Spleen (tissue), 11 donors: ENCODE data around the gene IL17RD. TPM values are rescaled to one million over a fixed set of nuclear protein-coding genes. Genes with fewer than 3 reads are reported as not detected.

Experiments
- DNase-seq: peaks from one replicate; pipeline ENCODE4 v3.0.0-alpha.2; 2020
- H3K27ac ChIP-seq, 8 donors: fragments of 200-600 bp; sonication (generic) in 7 of 8; 1 replicate in 4 of 8; 2 replicates in 4 of 8; pipeline versions ENCODE4 v1.5.0 to v1.8.0; 2016 to 2021; ENCODE audit warnings: inconsistent platforms in 4 of 8, mild to moderate bottlenecking in 4 of 8, moderate library complexity in 1 of 8
- H3K27me3 ChIP-seq, 7 donors: fragments of 200-600 bp; sonication (generic) in 6 of 7; replicated peaks in 1 of 7; 1 replicate in 4 of 7; 2 replicates in 3 of 7; pipeline versions ENCODE4 v1.5.0 to v1.8.0; 2016 to 2021; ENCODE audit warnings: inconsistent platforms in 3 of 7, mild to moderate bottlenecking in 1 of 7
- H3K36me3 ChIP-seq, 6 donors: fragments of 200-600 bp; sonication (generic) in 5 of 6; 1 replicate in 4 of 6; 2 replicates in 2 of 6; pipeline versions ENCODE4 v1.5.0 to v1.8.0; 2016 to 2021; ENCODE audit warnings: inconsistent platforms in 2 of 6
- H3K4me1 ChIP-seq, 6 donors: fragments of 200-600 bp; sonication (generic) in 5 of 6; 1 replicate in 3 of 6; 2 replicates in 3 of 6; pipeline versions ENCODE4 v1.5.0 to v1.8.0; 2016 to 2021; ENCODE audit warnings: inconsistent platforms in 3 of 6
- H3K4me3 ChIP-seq, 8 donors: fragments of 200-600 bp; sonication (generic) in 7 of 8; 1 replicate in 4 of 8; 2 replicates in 4 of 8; pipeline versions ENCODE4 v1.5.0 to v1.8.0; 2016 to 2021; ENCODE audit warnings: inconsistent platforms in 4 of 8, mild to moderate bottlenecking in 4 of 8, moderate library complexity in 2 of 8
- H3K9me3 ChIP-seq, 8 donors: fragments of 200-600 bp; sonication (generic) in 7 of 8; 1 replicate in 4 of 8; 2 replicates in 4 of 8; pipeline versions ENCODE4 v1.5.0 to v1.8.0; 2016 to 2021; ENCODE audit warnings: inconsistent platforms in 4 of 8
- POLR2A ChIP-seq, 3 donors: fragments of 450-650 bp; IDR thresholded peaks; one replicate each; pipeline ENCODE4 v1.5.1; 2017; ENCODE audit warnings: antibody characterized with exemption in 3 of 3, mild to moderate bottlenecking in 1 of 3
- POLR2AphosphoS5 ChIP-seq, 3 donors: sonication (generic); formaldehyde crosslinking; IDR thresholded peaks; one replicate each; pipeline ENCODE4 v1.5.1; 2017; ENCODE audit warnings: antibody characterized with exemption in 3 of 3
- WGBS, 5 donors: extraction: QIAGEN DNeasy Blood & Tissue Kit in 3 of 5; methylation state at CpG; one replicate each; pipeline versions ENCODE4 v1.1.5 to v1.1.7; 2013 to 2018; 5-methylcytosine and 5-hydroxymethylcytosine counted together
- intact Hi-C: fragments of 100-400 bp; cut with DNase I; formaldehyde crosslinking; loops from one replicate; pipeline ENCODE4 v1.15.0; 2023; ENCODE audit warnings: low total_unique reads
- polyA plus RNA-seq, 3 donors: library from polyadenylated mRNA; stranded (reverse); fragments of 200-250 nt; gene quantifications; one replicate each; pipeline ENCODE4 v1.2.1, GENCODE V29; 2013
- total RNA-seq, 7 donors: library from RNA; depleted of rRNA in 3 of 7; stranded (reverse); fragments of >200 nt in 3 of 7; fragmentation: NEBNext Ultra II Directional in 4 of 7; extraction: Animal tissue kit (Norgen Biotek cat#: 25700) in 4 of 7; gene quantifications; one replicate each; pipeline versions ENCODE4 v1.1.0 to v1.2.1, GENCODE V29; 2016 to 2021
- TF ChIP-seq, protein P1 (sequence below), 11 experiments: fragments of 200-600 bp in 7 of 11; fragments of 450-650 bp in 4 of 11; sonication (generic) in 4 of 11; IDR thresholded peaks in 8 of 11; conservative IDR thresholded peaks in 3 of 11; 1 replicate in 7 of 11; 2 replicates in 4 of 11; pipeline versions ENCODE4 v1.4.0 to v1.8.0; 2016 to 2021; ENCODE audit warnings: antibody characterized with exemption in 11 of 11, inconsistent platforms in 4 of 11, mild to moderate bottlenecking in 1 of 11
- donor health status: healthy with polysubstance abuse.
- donor health status: DM: no; HTN: no; CAD: no; lungs with moderate emphysema.
- donor health status: DM: no; HTN: no; CAD: no.
- donor health status: Bipolar disorder and iron deficiency.
- donor health status: healthy.
- donor health status: DM: no; HTN: no; CAD: no.
- donor health status: DM: yes; HTN: yes; CAD: no.

IL17RD gene
- total and polyA plus RNA-seq, 10 donors = 0.20 to 15.9 (median 2.8) TPM

DNA sequence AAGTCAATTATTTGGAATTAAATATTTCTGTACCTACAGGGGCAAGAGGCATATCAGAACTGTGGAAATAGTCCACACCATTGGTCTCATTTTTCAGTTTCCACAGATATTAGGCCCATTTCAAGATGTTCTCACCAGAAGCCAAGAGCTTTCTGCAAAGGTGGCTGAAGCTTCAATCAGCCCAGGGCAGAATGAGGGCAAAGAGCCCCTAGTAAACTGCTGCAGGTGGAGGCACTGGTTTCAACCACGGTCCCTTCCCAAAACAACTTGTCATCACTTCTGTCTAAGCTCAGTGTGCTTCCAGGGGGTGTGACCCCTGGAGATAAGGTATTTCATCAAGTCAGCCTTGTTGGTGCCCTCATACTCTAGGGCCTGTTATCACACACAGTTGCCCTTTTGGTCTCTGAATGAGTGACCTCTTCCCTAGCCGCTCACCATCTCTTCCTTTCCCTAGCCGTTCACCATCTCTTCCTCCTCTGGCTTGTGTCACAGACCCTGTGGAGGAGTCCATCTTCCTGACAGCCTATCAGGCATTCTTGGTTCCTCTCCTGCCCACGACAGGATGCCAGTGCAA, 21.2 kb downstream of the IL17RD start:
- no peak overlapping the region for H3K27ac ChIP-seq
- peaks cover 0 to 9% (median 0%) of the 10 kb centered on the region in 7 donors for H3K27me3 ChIP-seq
- H3K4me1 ChIP-seq = no peaks in the 10 kb centered on the region
- H3K36me3 ChIP-seq = no peaks in the 10 kb centered on the region
- H3K4me3 ChIP-seq = no peak overlapping the region
- no peak for DNase-seq
- no peaks in the 10 kb centered on the region for H3K9me3 ChIP-seq
- no peak for TF ChIP-seq POLR2A (IDR thresholded peaks at IDR 0.05)
- TF ChIP-seq POLR2AphosphoS5 (IDR thresholded peaks at IDR 0.05) = no peak
- TF ChIP-seq, protein P1, sequence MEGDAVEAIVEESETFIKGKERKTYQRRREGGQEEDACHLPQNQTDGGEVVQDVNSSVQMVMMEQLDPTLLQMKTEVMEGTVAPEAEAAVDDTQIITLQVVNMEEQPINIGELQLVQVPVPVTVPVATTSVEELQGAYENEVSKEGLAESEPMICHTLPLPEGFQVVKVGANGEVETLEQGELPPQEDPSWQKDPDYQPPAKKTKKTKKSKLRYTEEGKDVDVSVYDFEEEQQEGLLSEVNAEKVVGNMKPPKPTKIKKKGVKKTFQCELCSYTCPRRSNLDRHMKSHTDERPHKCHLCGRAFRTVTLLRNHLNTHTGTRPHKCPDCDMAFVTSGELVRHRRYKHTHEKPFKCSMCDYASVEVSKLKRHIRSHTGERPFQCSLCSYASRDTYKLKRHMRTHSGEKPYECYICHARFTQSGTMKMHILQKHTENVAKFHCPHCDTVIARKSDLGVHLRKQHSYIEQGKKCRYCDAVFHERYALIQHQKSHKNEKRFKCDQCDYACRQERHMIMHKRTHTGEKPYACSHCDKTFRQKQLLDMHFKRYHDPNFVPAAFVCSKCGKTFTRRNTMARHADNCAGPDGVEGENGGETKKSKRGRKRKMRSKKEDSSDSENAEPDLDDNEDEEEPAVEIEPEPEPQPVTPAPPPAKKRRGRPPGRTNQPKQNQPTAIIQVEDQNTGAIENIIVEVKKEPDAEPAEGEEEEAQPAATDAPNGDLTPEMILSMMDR (IDR thresholded peaks at IDR 0.05 in 8 of 11, conservative IDR thresholded peaks at IDR 0.05 in 3 of 11) = no peak
- intact Hi-C loops = no loop called here
- WGBS, 5 donors = 51 to 60% (median 52%) methylated on average over 4 of the region's 4 CpGs

- DNase-seq = no peak
- WGBS, 5 donors = 50 to 69% (median 62%) methylated on average over 11 of the region's 11 CpGs
- Histone ChIP-seq H3K9me3 (no peaks in the 10 kb centered on the region), H3K4me1 (no peaks in the 10 kb centered on the region), H3K4me3 (no peak overlapping the region), H3K36me3 (no peaks in the 10 kb centered on the region), H3K27ac (no peak overlapping the region), H3K27me3 (peaks cover 0 to 15% (median 0%) of the 10 kb centered on the region in 7 donors)
- TF ChIP-seq POLR2AphosphoS5 (IDR thresholded peaks at IDR 0.05) = no peak
- TF ChIP-seq, protein P1 (IDR thresholded peaks at IDR 0.05 in 8 of 11, conservative IDR thresholded peaks at IDR 0.05 in 3 of 11) = no peak
- TF ChIP-seq POLR2A (IDR thresholded peaks at IDR 0.05) = no peak
- intact Hi-C loops = no loop called here
These were observed 22.8 kb downstream of the IL17RD start for GRCh38 chr3:57142411-57142723.

DNA sequence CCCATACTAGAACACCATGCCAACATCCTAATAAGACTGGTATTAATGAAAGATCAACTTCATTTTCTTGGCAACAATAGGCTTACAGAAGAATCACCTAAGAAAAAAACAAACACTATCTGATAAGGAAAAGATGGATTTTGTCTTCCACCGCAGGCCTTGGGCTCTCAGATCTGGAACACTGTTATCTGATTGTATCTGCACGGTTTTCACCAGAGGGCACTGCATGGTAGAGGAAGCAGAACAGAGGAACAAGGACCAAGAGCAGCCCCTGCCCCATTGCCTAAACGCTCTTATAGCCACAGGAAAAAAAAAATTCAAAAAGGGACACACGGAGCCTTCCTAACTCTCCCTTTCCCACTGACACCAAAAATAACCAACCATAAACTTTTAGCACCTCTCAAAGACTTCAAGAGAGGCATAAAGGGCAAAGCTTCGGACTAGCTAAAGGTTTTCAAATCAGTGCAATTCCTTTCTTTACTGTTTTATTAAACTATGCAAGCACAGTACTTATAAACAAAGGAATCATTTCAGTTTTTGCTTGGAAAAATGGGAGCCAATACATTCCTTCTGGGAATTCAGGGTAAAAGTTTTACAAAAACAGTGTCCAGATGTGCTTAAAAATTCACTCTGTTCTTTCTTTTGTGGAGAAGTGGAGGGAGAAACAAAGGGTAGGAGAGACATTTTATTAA, 23.3 kb downstream of the IL17RD start:
- 17 to 28% (median 24%) methylated on average over 5 of the region's 5 CpGs for WGBS, 5 donors

DNA sequence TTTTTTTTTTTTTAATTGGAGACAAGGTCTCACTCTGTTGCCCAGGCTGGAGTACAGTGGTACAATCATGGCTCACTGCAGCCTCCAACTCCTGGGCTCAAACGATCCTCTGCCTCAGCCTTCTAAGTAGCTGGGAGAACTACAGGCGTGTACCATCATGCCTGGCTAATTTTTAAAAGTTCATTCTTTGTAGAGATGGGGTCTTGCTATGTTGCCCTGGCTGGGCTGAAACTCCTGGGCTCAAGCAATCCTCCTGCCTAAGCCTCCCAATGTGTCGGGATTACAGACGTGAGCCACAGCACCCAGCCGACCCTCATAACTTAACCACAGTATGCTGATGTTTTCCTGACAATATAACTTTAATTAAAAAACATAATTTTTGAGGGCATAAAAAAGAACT, 24.3 kb downstream of the IL17RD start:
- peaks cover 0 to 15% (median 0%) of the 10 kb centered on the region in 7 donors for H3K27me3 ChIP-seq
- H3K4me3 ChIP-seq = no peak overlapping the region
- 83 to 97% (median 96%) methylated on average over 5 of the region's 5 CpGs for WGBS, 5 donors
- H3K9me3 ChIP-seq = no peaks in the 10 kb centered on the region
- no peak overlapping the region for H3K27ac ChIP-seq
- DNase-seq = no peak
- TF ChIP-seq, protein P1 (IDR thresholded peaks at IDR 0.05 in 8 of 11, conservative IDR thresholded peaks at IDR 0.05 in 3 of 11) = no peak
- TF ChIP-seq POLR2A (IDR thresholded peaks at IDR 0.05) = no peak
- TF ChIP-seq POLR2AphosphoS5 (IDR thresholded peaks at IDR 0.05) = no peak
- H3K4me1 ChIP-seq = no peaks in the 10 kb centered on the region
- no peaks in the 10 kb centered on the region for H3K36me3 ChIP-seq
- intact Hi-C loops = no loop called here

More for the DNA sequence above, 23.3 kb downstream of the IL17RD start:
- no peaks in the 10 kb centered on the region for H3K9me3 ChIP-seq
- TF ChIP-seq POLR2AphosphoS5 (IDR thresholded peaks at IDR 0.05) = no peak
- no peak for TF ChIP-seq POLR2A (IDR thresholded peaks at IDR 0.05)
- TF ChIP-seq, protein P1 (IDR thresholded peaks at IDR 0.05 in 8 of 11, conservative IDR thresholded peaks at IDR 0.05 in 3 of 11) = no peak
- no peak overlapping the region for H3K27ac ChIP-seq
- DNase-seq = no peak
- intact Hi-C loops = no loop called here
- no peaks in the 10 kb centered on the region for H3K36me3 ChIP-seq
- H3K4me1 ChIP-seq = no peaks in the 10 kb centered on the region
- H3K4me3 ChIP-seq = no peak overlapping the region
- peaks cover 0 to 15% (median 0%) of the 10 kb centered on the region in 7 donors for H3K27me3 ChIP-seq
